Raji (cell line): Measurements from ENCODE around the gene MPND.
A peak's percentile ranks its signal among the peaks of the same experiment; 100 is the strongest.

Source experiments
- POLR2A ChIP-seq: IDR thresholded peaks from 2 replicates; pipeline ENCODE4 v1.6.1; 2011; ENCODE audit warnings: low read depth, low read length, control low read depth; ENCODE audit not compliant: insufficient read depth

The MPND gene

GRCh38 chr19:4367336-4367723 lies 24.0 kb downstream of the MPND start:
- no peak for TF ChIP-seq POLR2A

GRCh38 chr19:4367781-4368127 lies 24.4 kb downstream of the MPND start:
- TF ChIP-seq POLR2A, result no peak

GRCh38 chr19:4368128-4368820 lies 24.9 kb downstream of the MPND start:
- TF ChIP-seq POLR2A, result no peak

GRCh38 chr19:4369109-4369887 lies 25.9 kb downstream of the MPND start:
- peak; percentile 39 for TF ChIP-seq POLR2A

GRCh38 chr19:4369888-4370260 lies 26.5 kb downstream of the MPND start:
- TF ChIP-seq POLR2A, result no peak

- TF ChIP-seq POLR2A, result no peak
Observed at GRCh38 chr19:4370418-4371041, 27.2 kb downstream of the MPND start.

- no peak for TF ChIP-seq POLR2A
Observed at GRCh38 chr19:4371247-4372164, 28.1 kb downstream of the MPND start.

GRCh38 chr19:4372165-4373012 lies 29.0 kb downstream of the MPND start:
- TF ChIP-seq POLR2A, result no peak

GRCh38 chr19:4373013-4373367 lies 29.6 kb downstream of the MPND start:
- no peak for TF ChIP-seq POLR2A

- TF ChIP-seq POLR2A, result no peak
Observed at GRCh38 chr19:4373601-4374497, 30.5 kb downstream of the MPND start.

GRCh38 chr19:4374498-4375163 lies 31.3 kb downstream of the MPND start:
- no peak for TF ChIP-seq POLR2A

GRCh38 chr19:4375164-4376027 lies 32.0 kb downstream of the MPND start:
- 0 out of 2 replicates have a peak, but pooled peaks have one; percentile 22 for TF ChIP-seq POLR2A
